NB4 (cell line): Measurements from ENCODE around the gene TCF12.
"Not testable (repeated sequence)": the region's sequence is repeated elsewhere in the genome, so short reads cannot be mapped to it uniquely, and the experiment has no call there.

Experiments used
- DNase-seq: peaks from one replicate; pipeline ENCODE4 v3.0.0; 2010; ENCODE audit warnings: low read depth
- H3K4me3 ChIP-seq: one replicate; pipeline ENCODE4 v1.5.1; 2011; ENCODE audit warnings: mild to moderate bottlenecking, low read depth, low read length, moderate library complexity
- CTCF ChIP-seq: IDR thresholded peaks from one replicate; pipeline ENCODE4 v1.5.1; 2012; ENCODE audit warnings: low read depth, low read length
- MAX ChIP-seq: IDR thresholded peaks from 2 replicates; pipeline ENCODE4 v1.6.1; 2011; ENCODE audit warnings: low read depth, low read length
- MYC ChIP-seq: IDR thresholded peaks from 2 replicates; pipeline ENCODE4 v1.6.1; 2011; ENCODE audit warnings: low read depth, low read length
- POLR2A ChIP-seq: IDR thresholded peaks from 2 replicates; pipeline ENCODE4 v1.6.1; 2011; ENCODE audit warnings: mild to moderate bottlenecking; ENCODE audit not compliant: insufficient read length; ENCODE audit errors: extremely low read depth

TCF12 gene

GRCh38 chr15:57148262-57148661 lies 229.8 kb downstream of the TCF12 start:
- no peak for DNase-seq
- TF ChIP-seq CTCF (no peak), POLR2A (no peak)
- no peak overlapping the region for H3K4me3 ChIP-seq

- H3K4me3 ChIP-seq, result no peak overlapping the region
- no peak for DNase-seq
- TF ChIP-seq POLR2A, result no peak
- TF ChIP-seq CTCF, result no peak
- TF ChIP-seq MYC, result no peak
- TF ChIP-seq MAX, result no peak
Observed at GRCh38 chr15:57149196-57149595, 230.8 kb downstream of the TCF12 start.

GRCh38 chr15:57150066-57150865 lies 231.8 kb downstream of the TCF12 start:
- no peak overlapping the region for H3K4me3 ChIP-seq
- TF ChIP-seq MYC, result no peak
- TF ChIP-seq MAX, result no peak
- no peak for TF ChIP-seq CTCF
- no peak for TF ChIP-seq POLR2A
- no peak for DNase-seq

- H3K4me3 ChIP-seq, DNase-seq: not testable (repeated sequence)
Observed at GRCh38 chr15:57150866-57151203, 232.4 kb downstream of the TCF12 start.

GRCh38 chr15:57152133-57152532 lies 233.7 kb downstream of the TCF12 start:
- no peak for TF ChIP-seq POLR2A
- no peak for TF ChIP-seq MYC
- no peak for TF ChIP-seq CTCF
- TF ChIP-seq MAX, result no peak
- DNase-seq, result no peak
- no peak overlapping the region for H3K4me3 ChIP-seq

GRCh38 chr15:57152666-57153539 lies 234.5 kb downstream of the TCF12 start:
- H3K4me3 ChIP-seq, result no peak overlapping the region
- DNase-seq, result peak; percentile 27
- TF ChIP-seq MAX, result no peak
- no peak for TF ChIP-seq CTCF
- TF ChIP-seq MYC, result no peak
- TF ChIP-seq POLR2A, result no peak
